A549 (cell line): ENCODE results near the gene DIS3L2.

Experiments
- BCL3 ChIP-seq: fragments of >200 bp; sonication (Bioruptor Twin); formaldehyde crosslinking; IDR thresholded peaks from 3 replicates; pipeline ENCODE4 v1.6.1; 2016
- JUN ChIP-seq, 2 experiments: fragments of >200 bp; sonication (Bioruptor Twin); formaldehyde crosslinking; IDR thresholded peaks; 2 replicates in 1 of 2; 3 replicates in 1 of 2; pipeline ENCODE4 v1.6.1; 2016 to 2017
- JUNB ChIP-seq: fragments of >200 bp; sonication (Bioruptor Twin); formaldehyde crosslinking; IDR thresholded peaks from 2 replicates; pipeline ENCODE4 v1.6.1; 2016
- MAFK ChIP-seq: fragments of 450-650 bp; IDR thresholded peaks from 2 replicates; pipeline ENCODE4 v1.6.1; 2014; ENCODE audit not compliant: partially characterized antibody
- MAZ ChIP-seq: fragments of 150-350 bp; IDR thresholded peaks from 2 replicates; pipeline ENCODE4 v1.6.1; 2014; ENCODE audit warnings: antibody characterized with exemption, low read depth, low read length, borderline replicate concordance
- NR3C1 ChIP-seq: fragments of >200 bp; sonication (Bioruptor Twin); formaldehyde crosslinking; IDR thresholded peaks from 3 replicates; pipeline ENCODE4 v1.6.1; 2017
- POLR2A ChIP-seq: IDR thresholded peaks from 2 replicates; pipeline ENCODE4 v1.6.1; 2012; ENCODE audit warnings: mild to moderate bottlenecking, low read length
- REST ChIP-seq: fragments of 200-600 bp; sonication (generic); IDR thresholded peaks from 2 replicates; pipeline ENCODE4 v1.6.1; 2016; ENCODE audit warnings: antibody characterized with exemption, mild to moderate bottlenecking, moderate library complexity
- SMC3 ChIP-seq: fragments of >200 bp; sonication (Bioruptor Twin); formaldehyde crosslinking; IDR thresholded peaks from 3 replicates; pipeline ENCODE4 v1.6.1; 2018; ENCODE audit warnings: inconsistent platforms
- TF ChIP-seq, protein P1 (sequence below): fragments of >200 bp; sonication (Bioruptor Twin); formaldehyde crosslinking; IDR thresholded peaks from 3 replicates; pipeline ENCODE4 v1.5.1; 2016

GRCh38 chr2:232228332-232228731, 266.8 kb downstream of the DIS3L2 start:
- TF ChIP-seq, protein P1, sequence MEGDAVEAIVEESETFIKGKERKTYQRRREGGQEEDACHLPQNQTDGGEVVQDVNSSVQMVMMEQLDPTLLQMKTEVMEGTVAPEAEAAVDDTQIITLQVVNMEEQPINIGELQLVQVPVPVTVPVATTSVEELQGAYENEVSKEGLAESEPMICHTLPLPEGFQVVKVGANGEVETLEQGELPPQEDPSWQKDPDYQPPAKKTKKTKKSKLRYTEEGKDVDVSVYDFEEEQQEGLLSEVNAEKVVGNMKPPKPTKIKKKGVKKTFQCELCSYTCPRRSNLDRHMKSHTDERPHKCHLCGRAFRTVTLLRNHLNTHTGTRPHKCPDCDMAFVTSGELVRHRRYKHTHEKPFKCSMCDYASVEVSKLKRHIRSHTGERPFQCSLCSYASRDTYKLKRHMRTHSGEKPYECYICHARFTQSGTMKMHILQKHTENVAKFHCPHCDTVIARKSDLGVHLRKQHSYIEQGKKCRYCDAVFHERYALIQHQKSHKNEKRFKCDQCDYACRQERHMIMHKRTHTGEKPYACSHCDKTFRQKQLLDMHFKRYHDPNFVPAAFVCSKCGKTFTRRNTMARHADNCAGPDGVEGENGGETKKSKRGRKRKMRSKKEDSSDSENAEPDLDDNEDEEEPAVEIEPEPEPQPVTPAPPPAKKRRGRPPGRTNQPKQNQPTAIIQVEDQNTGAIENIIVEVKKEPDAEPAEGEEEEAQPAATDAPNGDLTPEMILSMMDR, result no peak
- no peak for TF ChIP-seq POLR2A
- no peak for TF ChIP-seq JUN (IDR thresholded peaks at IDR 0.05)
- TF ChIP-seq MAZ, result no peak
- TF ChIP-seq JUNB, result no peak
- TF ChIP-seq SMC3, result no peak
- TF ChIP-seq MAFK, result no peak
- TF ChIP-seq NR3C1, result no peak
- TF ChIP-seq BCL3, result no peak
- no peak for TF ChIP-seq REST
